GM10266 (cell line): ENCODE data around the gene PEAR1.

Experiments used
- DNase-seq: peaks from one replicate; pipeline ENCODE4 v3.0.0; 2012; ENCODE audit errors: extremely low spot score
- CTCF ChIP-seq: IDR thresholded peaks from 2 replicates; pipeline ENCODE4 v1.5.1; 2012; ENCODE audit warnings: mild to moderate bottlenecking, low read depth; ENCODE audit not compliant: control insufficient read depth, insufficient read depth; ENCODE audit errors: missing control alignments

Gene PEAR1

GRCh38 chr1:156883919-156884318 is 9.6 kb upstream of the PEAR1 start:
- DNase-seq: no peak
- TF ChIP-seq CTCF: no peak

DNA sequence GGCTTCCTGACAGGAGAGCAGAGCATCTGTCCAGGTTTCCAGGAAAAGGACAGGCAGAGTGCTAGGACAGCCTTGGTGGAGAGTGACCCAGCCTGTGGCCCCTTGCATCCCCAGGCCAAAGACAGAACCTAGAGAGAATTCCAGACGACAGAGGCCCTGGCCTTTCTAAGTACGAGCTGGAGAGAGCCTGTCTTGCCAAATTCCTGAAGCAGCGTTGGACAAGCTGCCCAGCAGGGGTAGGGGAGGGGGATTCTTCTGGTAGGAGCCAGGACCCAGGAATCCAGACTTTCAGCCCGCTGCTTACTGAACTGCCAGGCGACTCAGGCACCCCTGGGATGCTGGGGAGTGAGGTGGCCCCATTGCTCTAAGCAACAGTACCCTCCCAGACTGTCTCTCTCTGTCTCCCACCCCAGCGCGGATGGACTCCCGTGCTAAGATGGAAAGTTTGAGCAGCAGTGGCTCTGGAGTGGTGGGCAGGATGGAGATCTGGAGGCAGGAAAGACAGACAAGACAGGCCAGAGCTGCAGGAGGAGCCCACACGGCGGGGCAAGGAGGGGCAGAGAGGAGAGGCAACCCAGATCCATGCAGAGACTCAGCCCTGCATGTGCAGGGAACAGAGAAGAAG is 8.8 kb upstream of the PEAR1 start:
- TF ChIP-seq CTCF: no peak
- no peak for DNase-seq

DNA sequence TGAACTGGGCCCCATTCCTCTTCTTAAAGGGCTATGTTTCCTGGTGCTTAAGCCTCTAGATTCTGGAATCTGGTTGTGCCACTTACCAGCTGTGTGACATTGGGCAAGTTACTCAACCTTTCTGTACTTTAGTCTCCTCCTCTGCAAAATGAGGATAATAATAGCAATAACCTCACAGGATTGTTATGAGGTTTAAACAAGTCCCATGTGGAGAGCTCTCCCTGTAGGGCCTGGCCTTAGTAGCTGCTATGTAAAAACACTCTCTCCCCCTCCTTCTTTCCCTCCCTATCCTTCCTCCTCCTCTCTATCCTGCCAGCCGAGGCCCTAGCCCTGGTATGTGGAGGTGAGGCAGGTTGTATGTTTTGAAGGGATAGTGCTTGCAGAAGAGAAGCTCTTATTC is 8.2 kb upstream of the PEAR1 start:
- no peak for TF ChIP-seq CTCF
- no peak for DNase-seq

DNA sequence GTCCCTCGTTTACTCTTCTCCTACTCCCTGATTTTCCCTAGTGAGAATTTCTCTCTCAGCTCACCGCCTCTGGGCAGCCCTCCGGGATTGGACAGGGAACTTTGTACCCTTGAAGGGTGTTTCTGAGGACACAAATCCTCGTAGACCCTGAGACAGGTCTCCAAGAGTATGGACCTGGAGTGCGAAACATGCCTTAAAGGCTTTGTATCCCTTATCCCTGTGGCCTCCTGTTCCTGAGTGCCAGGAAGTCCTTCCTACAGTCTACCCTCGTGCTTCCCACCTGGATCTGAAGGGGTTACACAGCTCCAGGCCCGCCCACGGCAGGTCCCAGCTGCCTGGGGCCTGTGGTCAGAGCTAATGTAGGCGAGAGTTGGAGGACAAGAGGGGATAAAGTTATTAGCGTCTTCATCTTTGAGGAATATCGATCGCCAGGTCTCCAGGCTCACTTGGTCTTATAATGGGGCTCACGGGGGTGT is 7.6 kb upstream of the PEAR1 start:
- DNase-seq: no peak
- no peak for TF ChIP-seq CTCF

DNA sequence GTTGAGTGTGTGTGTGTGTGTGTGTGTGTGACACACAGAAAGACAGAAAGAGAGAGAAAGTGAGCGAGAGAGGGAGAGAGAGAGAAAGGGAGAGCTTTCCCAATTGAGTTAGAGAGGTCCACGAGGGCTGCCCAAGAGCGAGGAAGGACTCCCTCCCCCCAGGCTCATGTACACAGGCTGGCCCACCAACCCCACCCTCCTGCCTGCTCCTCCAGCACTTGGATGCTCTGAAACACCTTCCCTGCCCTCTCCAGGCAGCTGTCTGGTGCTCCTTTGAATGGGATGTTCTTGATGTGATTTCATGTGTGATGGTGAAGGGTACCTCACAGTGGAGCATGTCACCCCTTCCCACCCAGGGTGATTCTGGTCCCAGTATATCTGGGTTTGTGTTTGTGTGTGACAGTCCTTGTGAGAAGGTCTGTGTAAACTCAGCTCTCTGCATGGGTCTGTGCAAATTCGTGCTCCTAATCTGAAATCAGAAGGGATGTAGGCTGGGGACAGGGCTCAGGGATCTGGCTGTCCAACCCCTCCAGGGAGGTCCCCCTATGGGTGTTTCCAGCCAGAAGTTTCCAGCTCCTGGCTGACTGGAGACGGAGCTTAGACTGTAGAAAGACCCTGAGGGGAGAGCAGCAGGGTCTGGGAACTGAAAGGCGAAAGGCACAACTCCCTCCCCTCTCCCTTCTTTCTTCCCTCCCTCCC is 6.8 kb upstream of the PEAR1 start:
- no peak for TF ChIP-seq CTCF
- no peak for DNase-seq

DNA sequence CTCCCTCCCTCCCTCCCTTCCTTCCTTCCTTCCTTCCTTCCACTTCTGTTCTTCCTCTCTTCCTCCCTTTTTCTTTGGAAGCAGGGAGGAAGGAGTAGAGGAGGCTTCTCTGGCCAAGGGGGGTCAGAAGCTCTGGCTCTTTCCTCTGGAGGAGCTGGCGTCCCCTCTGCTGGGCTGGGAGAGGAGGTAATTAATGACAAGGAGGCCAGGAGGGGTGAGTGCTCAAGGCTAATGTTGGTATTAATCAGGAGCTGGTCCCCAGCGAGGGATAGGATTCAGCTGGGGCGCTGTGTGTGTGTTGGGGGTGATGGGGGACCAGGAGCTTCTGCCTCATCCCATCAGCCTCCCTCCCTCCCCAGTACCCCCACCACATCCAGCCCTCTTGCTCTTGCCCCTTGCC is 6.2 kb upstream of the PEAR1 start:
- TF ChIP-seq CTCF: no peak
- DNase-seq: no peak

GRCh38 chr1:156887734-156888133 is 5.8 kb upstream of the PEAR1 start:
- no peak for TF ChIP-seq CTCF
- no peak for DNase-seq
